ENCODE results near the gene DEPDC5.

DEPDC5 gene

GRCh38 chr22:31956360-31956759 lies 202.5 kb downstream of the DEPDC5 start:
- H3K27ac ChIP-seq (replicated peaks), result no peak overlapping the region
- TF ChIP-seq CTCF (IDR thresholded peaks at IDR 0.05; ENCODE audit: insufficient read depth, low read length), result no peak
- TF ChIP-seq POLR2AphosphoS5 (IDR thresholded peaks at IDR 0.05; ENCODE audit: low read depth), result no peak
- no peak for TF ChIP-seq GABPA (IDR thresholded peaks at IDR 0.05; ENCODE audit: low read depth)
- TF ChIP-seq SPI1 (IDR thresholded peaks at IDR 0.05; ENCODE audit: borderline replicate concordance, low read depth), result no peak
- TF ChIP-seq REST (IDR thresholded peaks at IDR 0.05; ENCODE audit: insufficient replicate concordance, low read depth), result no peak
- no peak overlapping the region for H3K4me3 ChIP-seq (replicated peaks; ENCODE audit: insufficient read depth, low read length)

More at GRCh38 chr22:31956360-31956759, 202.5 kb downstream of the DEPDC5 start:
- peak in 1 of 2 experiments; percentile 24 for DNase-seq (ENCODE audit: low read depth in 1 of 2, low spot score in 1 of 2)
- H3K27me3 ChIP-seq (ENCODE audit: insufficient read depth, poor library complexity, severe bottlenecking), result no peaks in the 10 kb centered on the region
